IPS-NIHi7 (cell line): Measurements from ENCODE around the gene TMCO2.

Experiments used
- DNase-seq: peaks from one replicate; pipeline ENCODE4 v3.0.0; 2012; ENCODE audit warnings: mixed read lengths; ENCODE audit errors: extremely low spot score

The TMCO2 gene

DNA sequence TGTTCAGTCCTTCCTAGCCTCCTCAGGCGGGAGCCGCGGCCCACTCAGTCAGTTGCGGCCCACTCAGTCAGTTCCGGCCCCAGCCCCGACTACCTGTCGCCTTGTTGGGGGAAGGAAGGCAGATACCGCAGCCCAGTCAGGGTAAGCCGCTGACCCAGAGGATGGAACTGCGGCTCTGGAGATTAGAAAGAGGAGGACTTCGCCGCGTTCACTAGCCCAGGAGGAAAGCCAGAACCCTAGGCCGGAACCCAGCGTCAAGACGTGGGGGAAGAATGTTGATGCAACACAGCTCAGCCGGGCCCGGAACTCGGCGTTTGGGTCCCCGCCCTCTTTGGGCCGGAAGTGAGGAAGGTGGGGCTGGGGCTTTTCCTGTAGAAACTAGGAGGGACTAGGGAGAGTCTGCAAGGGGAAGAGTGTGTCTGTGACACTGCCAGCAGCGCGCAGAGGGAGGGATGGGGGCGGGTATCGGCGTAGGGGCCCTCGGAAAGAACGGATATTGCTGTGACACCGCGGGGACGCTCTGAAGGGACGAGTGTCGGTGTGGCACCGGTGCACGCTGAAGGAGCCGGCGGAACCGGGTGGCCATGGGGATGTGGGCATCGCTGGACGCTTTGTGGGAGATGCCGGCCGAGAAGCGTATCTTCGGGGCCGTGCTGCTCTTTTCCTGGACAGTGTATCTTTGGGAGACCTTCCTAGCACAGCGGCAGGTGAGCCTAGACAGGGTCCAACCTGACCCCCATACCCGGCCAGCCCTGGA lies 10.1 kb downstream of the TMCO2 start, which contains the start of gene ZMPSTE24:
TSS of gene ZMPSTE24 (plus strand) at position 549 of the 757 bp plus-strand sequence. CDS start at position 585, 36 bp downstream.
- DNase-seq, result peak; percentile 94

DNA sequence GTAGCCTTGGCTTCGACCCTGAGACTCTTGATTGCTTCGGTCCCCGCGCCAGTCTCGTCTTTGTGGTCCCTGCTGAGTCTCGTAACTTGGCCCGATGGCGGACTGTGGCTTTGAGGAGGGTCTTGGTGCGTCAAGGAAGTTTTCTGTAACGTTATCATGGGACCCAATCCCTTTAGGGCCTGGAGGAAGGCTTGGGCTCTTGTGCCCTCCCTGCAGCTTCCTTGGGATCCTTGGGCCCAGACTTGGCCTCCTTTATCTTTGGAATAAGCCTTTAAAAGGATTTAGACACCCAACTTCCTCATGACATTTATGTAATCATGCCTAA lies 10.7 kb downstream of the TMCO2 start:
- DNase-seq, result peak; percentile 27

DNA sequence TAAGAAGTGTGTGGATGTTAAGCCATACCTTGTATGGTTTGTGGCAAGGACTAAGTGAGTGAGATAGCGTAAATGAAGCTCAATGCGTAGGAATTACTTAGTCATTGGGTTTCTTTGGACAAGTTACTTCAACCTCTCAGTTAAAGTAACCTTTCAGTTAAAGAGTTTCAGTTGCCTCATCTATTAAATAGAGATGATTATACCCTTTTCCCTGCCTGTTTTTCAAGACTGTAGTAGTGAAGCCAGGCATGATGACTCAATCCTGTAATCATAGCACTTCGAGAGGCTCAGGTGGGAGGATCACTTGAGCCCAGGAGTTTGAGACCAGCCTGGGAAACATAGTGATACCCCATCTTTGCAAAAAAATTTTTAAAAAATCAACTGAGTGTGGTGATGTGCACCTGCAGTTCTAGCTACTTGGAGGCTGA lies 16.6 kb downstream of the TMCO2 start:
- no peak for DNase-seq

DNA sequence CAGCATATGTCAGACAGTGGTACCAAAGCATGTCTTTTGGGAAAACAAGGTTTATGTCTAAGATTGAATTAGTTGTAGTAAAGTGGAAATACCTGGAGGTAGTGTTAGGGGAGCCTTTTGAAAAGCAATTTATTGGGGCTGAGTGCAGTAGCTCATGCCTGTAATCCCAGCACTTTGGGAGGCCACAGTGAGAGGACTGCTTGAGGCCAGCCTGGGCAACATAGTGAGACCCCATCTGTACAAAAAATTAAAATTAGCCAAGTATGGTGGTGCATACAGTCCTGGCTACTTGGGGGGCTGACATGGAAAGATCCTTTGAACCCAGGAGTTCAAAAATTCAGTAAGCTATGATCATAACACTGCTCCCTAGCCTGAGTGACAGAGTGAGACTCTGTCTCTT lies 17.6 kb downstream of the TMCO2 start:
- DNase-seq, result no peak

DNA sequence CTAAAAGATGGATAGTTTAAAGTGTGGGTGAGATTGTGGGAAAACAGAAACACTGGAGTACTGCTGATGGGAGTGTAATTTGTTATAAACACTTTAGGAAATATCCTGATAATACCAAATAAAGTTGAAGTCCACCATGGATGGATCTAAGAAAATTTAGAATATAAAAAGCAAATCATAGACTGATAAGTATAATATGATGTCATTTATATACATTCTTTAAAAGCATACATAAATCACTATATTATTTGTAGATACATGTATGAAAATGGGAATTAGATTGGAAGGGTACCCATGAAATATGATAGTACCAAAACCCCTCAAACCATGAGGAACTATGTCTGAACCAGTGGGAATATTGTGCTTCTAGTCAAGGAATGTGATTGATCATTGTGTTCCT lies 18.2 kb downstream of the TMCO2 start:
- DNase-seq, result no peak

DNA sequence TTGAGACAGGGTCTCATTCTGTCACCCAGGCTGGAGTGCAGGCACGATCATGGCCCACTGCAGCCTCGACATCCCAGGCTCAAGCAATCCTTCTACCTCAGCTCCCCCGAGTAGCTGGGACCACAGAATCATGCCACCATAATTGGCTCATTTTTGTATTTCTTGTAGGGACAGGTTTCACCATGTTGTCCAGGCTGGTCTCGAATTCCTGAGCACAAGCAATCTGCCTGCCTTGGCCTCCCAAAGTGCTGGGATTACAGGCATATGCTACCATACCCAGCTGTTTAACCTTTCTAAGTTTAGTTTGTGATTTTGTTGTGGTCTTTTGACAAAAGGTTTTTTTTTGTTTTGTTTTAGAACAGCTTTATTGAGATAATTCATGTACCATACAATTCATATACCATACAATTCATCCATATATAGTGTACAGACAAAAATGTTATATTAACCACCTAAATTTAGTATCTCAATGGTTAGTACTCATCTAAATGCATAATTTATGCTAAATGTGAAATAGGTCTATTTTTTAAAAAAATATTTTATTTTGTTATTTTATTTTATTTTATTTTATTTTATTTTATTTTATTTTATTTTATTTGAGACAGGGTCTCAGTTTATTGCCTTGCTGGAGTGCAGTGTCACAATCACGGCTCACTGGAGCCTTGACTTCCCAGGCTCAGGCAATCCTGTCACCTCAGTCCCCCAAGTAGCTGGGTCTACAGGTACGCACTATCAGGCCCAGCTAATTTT lies 19.2 kb downstream of the TMCO2 start:
- DNase-seq, result no peak

DNA sequence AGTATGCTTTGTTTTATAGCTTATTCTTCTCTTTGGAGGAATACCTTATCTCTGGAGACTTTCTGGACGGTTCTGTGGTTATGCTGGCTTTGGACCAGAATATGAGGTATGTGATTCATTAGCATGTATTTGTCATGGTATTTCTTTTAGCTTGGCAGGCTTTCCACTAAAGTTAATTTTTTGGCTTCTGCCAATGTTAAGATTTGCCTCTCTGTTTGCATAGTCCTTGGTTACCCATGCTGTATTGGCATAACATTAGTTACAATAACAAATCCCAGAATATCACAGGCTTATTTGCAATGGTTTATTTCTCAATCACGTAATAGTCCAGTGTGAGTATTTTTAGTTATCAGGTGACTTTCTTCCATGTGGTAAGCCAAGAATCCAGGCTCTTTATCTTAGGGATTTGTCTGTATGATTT lies 20.0 kb downstream of the TMCO2 start:
- DNase-seq, result no peak

DNA sequence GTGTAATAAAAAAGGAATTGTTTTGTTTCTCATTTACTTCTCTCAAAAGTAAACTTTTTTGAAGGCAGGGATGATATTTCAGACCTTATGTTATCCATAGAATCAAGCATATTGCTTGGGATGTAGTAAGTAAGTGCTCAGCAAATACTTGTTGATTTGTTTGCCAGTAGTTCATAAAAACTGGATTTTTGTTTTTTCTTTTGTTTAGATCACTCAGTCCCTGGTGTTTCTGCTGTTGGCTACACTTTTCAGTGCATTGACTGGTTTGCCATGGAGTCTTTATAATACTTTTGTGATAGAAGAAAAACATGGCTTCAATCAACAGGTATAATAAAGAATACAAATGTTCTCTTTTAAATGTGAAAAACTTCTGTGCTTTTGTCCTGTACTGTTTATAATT lies 20.5 kb downstream of the TMCO2 start:
- DNase-seq, result no peak

DNA sequence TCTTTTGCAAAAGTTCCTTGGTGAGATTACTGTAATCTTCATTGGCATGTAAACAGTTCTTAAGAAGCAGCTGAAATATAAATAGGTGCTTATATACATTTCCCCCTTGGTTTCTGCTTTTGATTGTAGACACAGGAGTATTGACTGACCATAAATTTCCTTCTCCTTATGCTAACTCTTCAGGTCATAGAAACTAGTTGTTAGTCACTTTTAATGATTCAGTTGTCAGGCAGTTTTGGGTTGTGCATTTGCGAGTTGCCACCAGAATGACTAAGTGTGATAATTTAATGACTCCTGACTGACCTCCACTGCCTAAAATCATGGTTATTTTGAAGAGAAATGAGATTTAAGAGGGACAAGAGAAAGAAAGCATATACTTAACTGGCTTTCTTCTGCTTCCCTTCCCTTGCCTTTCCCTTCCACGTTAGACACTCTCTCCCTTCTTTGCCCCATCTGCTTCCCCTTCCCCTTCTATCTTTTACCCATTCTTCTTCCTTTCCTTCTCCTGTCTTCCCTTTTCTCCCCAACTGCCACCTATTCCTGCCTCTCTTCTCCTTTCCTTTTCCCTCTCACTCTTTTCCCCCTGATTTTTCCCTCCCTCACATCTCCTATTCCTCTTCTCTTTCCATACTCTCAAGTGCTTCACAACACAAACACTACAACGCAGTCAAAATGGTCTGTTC lies 22.6 kb downstream of the TMCO2 start:
- DNase-seq, result no peak

DNA sequence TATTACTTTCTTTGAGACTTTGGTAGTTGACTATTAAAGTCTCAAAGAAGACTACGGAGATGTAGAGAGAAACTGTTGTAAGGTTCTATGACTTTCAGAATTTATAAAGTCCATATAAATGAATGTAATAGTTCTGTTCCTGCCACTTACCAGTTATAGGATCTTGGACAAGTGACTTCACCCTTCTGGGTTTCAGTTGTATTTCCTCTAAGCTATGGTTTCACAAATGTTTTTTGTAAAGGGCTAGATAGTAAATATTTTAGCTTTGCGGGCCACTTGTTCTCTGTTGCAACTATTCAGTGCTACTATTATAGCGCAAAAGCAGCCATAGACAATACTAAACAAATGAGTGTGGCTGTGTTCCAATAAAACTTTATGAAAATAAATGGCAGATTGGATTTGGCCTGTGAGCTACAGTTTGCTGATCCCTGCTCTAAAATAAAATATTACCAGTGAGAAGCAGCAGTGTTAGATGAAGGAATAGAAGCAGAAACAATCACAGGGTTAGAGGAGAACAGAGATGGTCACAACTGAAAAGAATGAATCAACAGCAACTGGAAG lies 25.0 kb downstream of the TMCO2 start:
- DNase-seq, result no peak

DNA sequence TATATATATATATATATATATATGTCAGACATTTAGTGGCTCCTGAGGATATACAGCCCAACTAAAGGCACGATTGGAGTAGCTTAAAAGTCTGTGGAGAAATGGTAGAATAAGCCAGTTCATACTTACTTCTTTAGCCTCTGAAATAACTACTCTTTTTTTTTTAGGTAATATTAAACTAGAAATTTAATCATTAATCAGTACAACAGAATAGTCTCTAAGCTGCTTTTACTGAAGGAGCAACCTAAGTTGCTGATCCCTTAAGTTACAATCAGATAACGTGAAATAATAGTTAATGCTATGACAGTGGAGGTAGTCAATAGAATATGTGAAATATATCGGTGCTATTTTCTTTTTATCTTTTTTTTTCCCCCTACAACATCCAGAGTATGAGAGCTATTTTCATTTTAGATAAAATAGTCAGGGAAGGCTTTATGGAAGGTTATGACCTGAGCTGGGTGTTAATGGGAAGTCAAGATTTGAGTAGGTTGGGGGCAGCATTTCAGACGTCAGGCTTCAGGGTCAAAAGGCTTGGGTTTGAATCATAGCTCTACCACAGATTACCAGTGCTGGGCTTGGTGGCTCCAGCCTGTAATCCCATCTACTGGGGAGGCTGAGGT lies 25.9 kb downstream of the TMCO2 start:
- DNase-seq, result no peak

DNA sequence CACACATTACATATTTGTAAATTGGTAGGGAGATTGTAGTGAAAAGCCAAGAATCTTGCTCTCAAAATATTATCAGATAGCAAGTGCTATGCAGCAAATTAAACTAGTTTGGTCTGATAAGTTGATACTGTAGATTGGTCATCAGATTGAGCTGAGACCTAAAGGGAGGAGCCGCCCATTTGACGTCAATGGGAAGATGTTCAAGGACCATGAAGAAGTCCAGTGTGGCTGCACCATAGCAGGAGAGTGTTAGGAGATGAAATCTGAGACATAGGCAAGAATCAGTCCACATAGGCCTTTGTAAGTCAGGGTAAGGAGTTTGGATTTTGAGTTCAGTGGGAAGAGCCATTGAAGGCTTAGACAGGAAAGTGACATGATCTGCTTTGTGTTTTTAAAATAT lies 26.6 kb downstream of the TMCO2 start:
- no peak for DNase-seq

DNA sequence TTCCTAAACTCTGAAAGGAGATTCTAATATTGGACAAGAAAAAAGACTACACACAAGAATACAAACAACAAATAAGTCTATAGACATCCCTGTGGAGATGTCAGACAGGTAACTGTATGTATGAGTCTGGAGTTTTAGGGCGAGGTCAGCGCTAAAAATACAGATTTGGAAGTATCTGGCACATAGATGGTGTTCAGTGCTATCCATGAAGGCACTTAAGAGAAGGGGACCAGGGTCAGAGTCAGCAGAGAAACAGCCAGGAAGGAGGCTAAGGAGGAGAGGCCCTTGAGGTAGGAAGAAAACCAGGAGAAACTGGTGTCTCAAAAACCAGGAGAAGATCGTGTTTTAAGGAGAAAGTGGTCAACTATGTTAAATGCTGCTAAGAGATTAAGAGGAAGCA lies 28.4 kb downstream of the TMCO2 start:
- no peak for DNase-seq

DNA sequence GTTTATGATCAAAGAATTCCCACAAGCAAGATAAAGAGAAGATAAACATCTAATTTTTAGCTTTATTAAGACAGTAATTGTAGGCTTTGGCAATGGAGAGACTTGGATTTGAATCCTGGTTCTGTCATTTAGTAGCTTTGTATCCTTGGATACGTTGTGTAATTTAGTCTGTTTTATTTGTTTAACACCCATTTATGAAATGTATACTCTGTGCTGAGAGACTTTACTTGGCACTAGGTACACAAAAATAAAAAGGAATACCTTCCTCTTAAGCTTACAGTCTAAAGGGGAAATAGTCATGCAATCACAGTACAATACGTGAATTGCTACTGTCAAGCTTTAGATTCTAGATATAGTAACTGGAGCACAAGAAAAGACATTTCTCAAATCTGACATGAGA lies 34.1 kb downstream of the TMCO2 start:
- no peak for DNase-seq

DNA sequence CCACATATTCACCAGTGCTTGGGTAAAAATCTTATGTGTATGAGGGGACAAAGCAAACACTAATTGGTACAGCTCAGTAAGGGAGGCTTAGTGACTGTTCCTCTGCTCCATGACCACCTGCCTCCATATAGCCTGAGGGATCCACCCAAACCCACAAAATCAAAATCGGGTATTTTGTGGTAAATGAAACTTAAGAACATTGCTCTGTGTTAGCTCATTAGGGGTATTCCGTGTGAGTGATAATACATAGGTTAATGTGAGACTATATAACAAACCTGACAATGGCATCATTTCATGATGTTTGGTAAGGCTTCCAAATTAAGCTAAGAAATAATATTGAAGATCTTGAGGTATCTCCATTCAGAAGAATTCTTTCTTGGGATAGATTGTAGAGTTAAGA lies 43.6 kb downstream of the TMCO2 start:
- no peak for DNase-seq

DNA sequence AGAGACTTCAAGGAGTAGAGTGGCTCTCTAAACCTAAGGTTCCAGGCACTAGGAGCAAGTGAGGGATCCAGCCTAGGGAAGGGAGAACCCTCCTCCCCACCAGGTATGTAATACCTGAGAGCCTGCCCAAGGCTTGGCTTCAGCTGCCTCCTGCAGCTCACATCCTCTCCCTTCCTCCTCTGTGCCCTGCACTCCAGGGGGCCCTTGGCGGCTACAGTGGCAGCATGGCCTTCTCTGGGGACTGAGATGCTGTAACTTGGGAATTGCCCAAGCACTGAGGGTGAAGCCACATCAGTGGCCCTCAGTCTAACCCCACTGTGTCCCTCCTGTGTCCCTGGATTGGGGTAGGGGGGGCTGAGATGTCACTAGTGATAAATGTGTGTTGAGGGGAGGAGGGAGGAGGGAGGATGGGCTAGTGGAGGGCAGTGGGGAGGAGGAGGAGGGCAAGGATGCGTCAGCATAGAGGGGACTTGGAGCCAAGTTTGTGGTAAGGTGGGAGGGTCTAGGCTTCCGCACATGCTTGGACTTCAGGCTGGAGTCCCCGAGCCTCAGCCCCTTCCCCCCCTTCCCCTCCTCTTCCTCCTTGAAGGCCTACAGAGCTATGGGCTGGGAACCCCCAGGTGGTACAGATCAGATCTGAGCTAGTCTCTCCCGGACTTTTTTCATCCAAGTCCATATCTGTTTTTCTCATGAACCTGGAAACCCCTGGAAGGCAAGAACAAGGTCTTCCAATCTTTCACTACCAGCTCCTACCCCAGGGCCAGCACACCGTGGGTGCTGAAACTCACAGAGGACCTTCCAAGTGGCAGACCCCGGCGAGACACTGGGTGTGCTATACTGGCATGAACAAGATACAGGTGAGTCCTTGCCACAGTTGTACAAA lies 51.9 kb downstream of the TMCO2 start:
- DNase-seq, result no peak

DNA sequence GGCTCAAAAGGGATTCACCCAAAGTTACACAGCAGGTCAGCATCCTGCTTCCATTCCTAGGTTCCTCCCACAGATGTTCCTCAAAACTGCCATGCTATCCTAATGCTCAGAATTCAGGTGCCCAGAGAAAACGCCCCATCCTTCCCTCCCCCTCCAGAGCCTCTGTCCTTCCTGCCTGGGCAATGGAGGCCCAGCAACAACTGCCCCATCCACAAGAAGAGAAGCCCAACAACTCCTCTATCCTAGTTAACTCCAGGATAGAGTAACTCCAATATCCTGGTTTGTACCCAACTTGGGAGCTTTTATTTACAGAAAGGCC lies 52.5 kb downstream of the TMCO2 start:
- no peak for DNase-seq

DNA sequence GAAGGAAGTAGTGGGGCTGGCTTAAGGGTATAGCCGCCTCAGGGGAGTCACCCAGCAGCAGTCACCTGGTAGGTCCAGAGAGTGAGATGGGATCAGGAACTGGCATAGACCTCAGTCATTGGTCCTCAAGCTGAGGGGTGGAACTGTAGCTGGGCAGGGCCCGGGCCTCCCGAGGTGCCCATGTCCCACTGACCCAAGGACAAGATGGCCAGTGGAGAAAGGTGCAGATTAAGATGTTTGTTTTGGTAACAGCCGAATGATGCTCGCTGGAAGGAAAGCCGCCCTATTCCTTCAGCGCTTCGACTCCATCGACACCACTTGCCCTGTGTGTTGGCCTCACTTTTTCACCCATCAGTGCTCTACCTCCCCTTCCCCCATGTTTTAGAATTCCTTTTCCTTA lies 52.9 kb downstream of the TMCO2 start:
- no peak for DNase-seq

DNA sequence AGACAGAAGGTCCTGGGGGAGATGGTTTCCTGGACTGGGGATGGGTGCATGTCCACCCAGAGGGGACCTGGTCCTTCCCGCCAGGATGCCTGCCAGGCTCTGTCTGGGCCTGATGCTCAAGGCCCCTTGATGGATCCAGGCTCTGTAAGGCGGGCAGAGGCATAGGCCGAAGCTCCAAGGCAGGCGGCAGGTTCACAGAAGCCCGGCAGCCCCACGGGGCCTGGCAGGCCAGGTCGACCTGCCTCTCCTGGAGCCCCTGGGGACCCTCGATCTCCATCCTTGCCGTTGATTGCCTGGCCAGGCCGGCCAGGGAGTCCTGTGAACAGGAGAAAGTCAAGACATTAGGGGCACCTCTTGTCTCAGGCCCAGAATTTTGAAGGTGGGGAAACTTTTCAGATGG lies 53.3 kb downstream of the TMCO2 start:
- no peak for DNase-seq
